Thymus (tissue), 14 donors: ENCODE measurements around the gene OR5V1. TPM values are rescaled to one million over a fixed set of nuclear protein-coding genes. Genes with fewer than 3 reads are reported as not detected.

Experiments used
- DNase-seq, 9 donors: peaks; one replicate each; pipeline ENCODE4 v3.0.0-alpha.2; 2013; ENCODE audit warnings: low spot score in 9 of 9, low read depth in 6 of 9, missing footprints in 1 of 9
- H3K27ac ChIP-seq, 2 donors: one replicate each; pipeline ENCODE4 v1.5.1; 2013; ENCODE audit warnings: control low read depth in 1 of 2, low read depth in 1 of 2, low read length in 1 of 2, mild to moderate bottlenecking in 1 of 2, moderate library complexity in 1 of 2
- H3K27me3 ChIP-seq, 2 donors: one replicate each; pipeline ENCODE4 v1.5.1; 2013; ENCODE audit warnings: low read length in 1 of 2; ENCODE audit not compliant: control insufficient read depth in 2 of 2, insufficient read depth in 1 of 2
- H3K36me3 ChIP-seq, 2 donors: one replicate each; pipeline ENCODE4 v1.5.1; 2013; ENCODE audit warnings: low read length in 1 of 2, mild to moderate bottlenecking in 1 of 2, moderate library complexity in 1 of 2; ENCODE audit not compliant: control insufficient read depth in 2 of 2, insufficient read depth in 2 of 2
- H3K4me1 ChIP-seq, 2 donors: one replicate each; pipeline ENCODE4 v1.5.1; 2013; ENCODE audit warnings: low read length in 2 of 2; ENCODE audit not compliant: control insufficient read depth in 2 of 2, insufficient read depth in 2 of 2
- H3K4me3 ChIP-seq, 2 donors: one replicate each; pipeline ENCODE4 v1.5.1; 2013; ENCODE audit warnings: low read length in 2 of 2, control low read depth in 1 of 2, mild to moderate bottlenecking in 1 of 2
- H3K9me3 ChIP-seq, 2 donors: one replicate each; pipeline ENCODE4 v1.5.1; 2013; ENCODE audit warnings: low read length in 1 of 2, mild to moderate bottlenecking in 1 of 2; ENCODE audit not compliant: control insufficient read depth in 2 of 2, insufficient read depth in 1 of 2
- WGBS: extraction: QIAGEN DNeasy Blood & Tissue Kit; methylation state at CpG from one replicate; pipeline ENCODE4 v1.1.7; 2013; 5-methylcytosine and 5-hydroxymethylcytosine counted together
- long read RNA-seq, 10 donors: transcript quantifications; one replicate each; lab custom pipeline, GENCODE V29; 2026
- polyA plus RNA-seq: library from polyadenylated mRNA; stranded (reverse); fragments of 200-250 nt; gene quantifications from one replicate; pipeline ENCODE4 v1.2.3, GENCODE V29; 2013
- total RNA-seq: library from RNA; stranded (reverse); fragments of 120-200 nt; gene quantifications from one replicate; pipeline ENCODE4 v1.2.4, GENCODE V29; 2013
- donor health status: healthy.

The OR5V1 gene
- total RNA-seq (not detected), polyA plus RNA-seq (not detected)
- long read RNA-seq, donor 1: 0 reads
- long read RNA-seq, donor 2: 0 reads
- long read RNA-seq, donor 3: 0 reads
- long read RNA-seq, donor 4: 0 reads
- long read RNA-seq, donor 5: 0 reads
- long read RNA-seq, donor 6: 0 reads
- long read RNA-seq, donor 7: 0 reads
- long read RNA-seq, donor 8: 0 reads
- long read RNA-seq, donor 9: 0 reads
- long read RNA-seq, donor 10: 0 reads

- no peaks in the 10 kb centered on the region for H3K4me1 ChIP-seq
- 96% methylated on average over 3 of the region's 3 CpGs for WGBS
- H3K27ac ChIP-seq: no peak within 1 kb of the TSS
- H3K4me3 ChIP-seq: no peak within 1 kb of the TSS
- no peaks in the 10 kb centered on the region for H3K27me3 ChIP-seq
- H3K9me3 ChIP-seq: no peaks in the 10 kb centered on the region
- H3K36me3 ChIP-seq: no peaks in the 10 kb centered on the region
- no peak for DNase-seq
Observed at GRCh38 chr6:29368765-29369164, at the start of gene OR5V1. Gene OR5V1 (minus strand): TSS chr6:29368865. CDS start chr6:29356195, 12,670 bp downstream.

GRCh38 chr6:29414588-29414987 is 45.9 kb upstream of the OR5V1 start, which contains the start of gene OR12D1:
Gene OR12D1 (plus strand): TSS chr6:29414928.
- DNase-seq: peak in 1 of 9 donors; percentile 2
- H3K9me3 ChIP-seq: peaks cover 0 to 6% of the 10 kb centered on the region in 2 donors
- no peaks in the 10 kb centered on the region for H3K27me3 ChIP-seq
- H3K36me3 ChIP-seq: no peaks in the 10 kb centered on the region
- peak within 1 kb of the TSS in 1 of 2 donors; percentile 46 for H3K27ac ChIP-seq
- no peaks in the 10 kb centered on the region for H3K4me1 ChIP-seq
- no peak within 1 kb of the TSS for H3K4me3 ChIP-seq

- H3K27me3 ChIP-seq: no peaks in the 10 kb centered on the region
- no peaks in the 10 kb centered on the region for H3K36me3 ChIP-seq
- no peak for DNase-seq
- no peaks in the 10 kb centered on the region for H3K9me3 ChIP-seq
- 48% methylated on average over 1 of the region's 1 CpG for WGBS
- H3K4me1 ChIP-seq: no peaks in the 10 kb centered on the region
- no peak overlapping the region for H3K4me3 ChIP-seq
- H3K27ac ChIP-seq: no peak overlapping the region
Observed at GRCh38 chr6:29403801-29404200, 35.1 kb upstream of the OR5V1 start.

- Histone ChIP-seq H3K27ac (no peak overlapping the region), H3K9me3 (no peaks in the 10 kb centered on the region), H3K27me3 (no peaks in the 10 kb centered on the region), H3K4me1 (no peaks in the 10 kb centered on the region), H3K36me3 (no peaks in the 10 kb centered on the region), H3K4me3 (no peak overlapping the region)
- DNase-seq: no peak
- WGBS: 70% methylated on average over 2 of the region's 2 CpGs
Observed at GRCh38 chr6:29399525-29399924, 30.9 kb upstream of the OR5V1 start.

- H3K27me3 ChIP-seq: no peaks in the 10 kb centered on the region
- no peaks in the 10 kb centered on the region for H3K9me3 ChIP-seq
- no peak within 1 kb of the TSS for H3K4me3 ChIP-seq
- DNase-seq: no peak
- H3K4me1 ChIP-seq: no peaks in the 10 kb centered on the region
- no peaks in the 10 kb centered on the region for H3K36me3 ChIP-seq
- no peak within 1 kb of the TSS for H3K27ac ChIP-seq
Observed at GRCh38 chr6:29395331-29395730, 26.7 kb upstream of the OR5V1 start, which contains the start of gene OR12D2. Gene OR12D2 (plus strand): TSS chr6:29395631. CDS start chr6:29396700, 1,069 bp downstream.

- no peaks in the 10 kb centered on the region for H3K36me3 ChIP-seq
- no peak overlapping the region for H3K27ac ChIP-seq
- WGBS: 81% methylated on average over 4 of the region's 4 CpGs
- H3K4me3 ChIP-seq: no peak overlapping the region
- no peak for DNase-seq
- no peaks in the 10 kb centered on the region for H3K4me1 ChIP-seq
- H3K9me3 ChIP-seq: no peaks in the 10 kb centered on the region
- H3K27me3 ChIP-seq: no peaks in the 10 kb centered on the region
Observed at GRCh38 chr6:29388533-29388932, 19.9 kb upstream of the OR5V1 start.

GRCh38 chr6:29376003-29376402 is 7.3 kb upstream of the OR5V1 start:
- H3K4me3 ChIP-seq: no peak overlapping the region
- no peaks in the 10 kb centered on the region for H3K36me3 ChIP-seq
- no peaks in the 10 kb centered on the region for H3K4me1 ChIP-seq
- H3K27me3 ChIP-seq: no peaks in the 10 kb centered on the region
- H3K27ac ChIP-seq: no peak overlapping the region
- no peaks in the 10 kb centered on the region for H3K9me3 ChIP-seq
- no peak for DNase-seq

- no peak for DNase-seq
- H3K27me3 ChIP-seq: no peaks in the 10 kb centered on the region
- no peaks in the 10 kb centered on the region for H3K9me3 ChIP-seq
- no peaks in the 10 kb centered on the region for H3K36me3 ChIP-seq
- H3K27ac ChIP-seq: no peak within 1 kb of the TSS
- H3K4me1 ChIP-seq: no peaks in the 10 kb centered on the region
- 99% methylated on average over 1 of the region's 1 CpG for WGBS
- H3K4me3 ChIP-seq: no peak within 1 kb of the TSS
Observed at GRCh38 chr6:29375191-29375590, 6.5 kb upstream of the OR5V1 start, which contains the start of gene OR12D3. Gene OR12D3 (minus strand): TSS chr6:29375291. CDS start chr6:29375287, 4 bp downstream.

GRCh38 chr6:29355603-29356002 is 13.1 kb downstream of the OR5V1 start:
- no peak for DNase-seq
- no peaks in the 10 kb centered on the region for H3K27me3 ChIP-seq
- H3K36me3 ChIP-seq: no peaks in the 10 kb centered on the region
- H3K4me3 ChIP-seq: no peak overlapping the region
- no peak overlapping the region for H3K27ac ChIP-seq
- H3K4me1 ChIP-seq: no peaks in the 10 kb centered on the region
- H3K9me3 ChIP-seq: no peaks in the 10 kb centered on the region
- WGBS: 65% methylated on average over 1 of the region's 1 CpG
